PC-3 (cell line): Measurements from ENCODE around the gene HCN3. TPM values are rescaled to one million over a fixed set of nuclear protein-coding genes. Genes with fewer than 3 reads are reported as not detected.
A peak's percentile ranks its signal among the peaks of the same experiment; 100 is the strongest.

Experiments used
- ATAC-seq: fragments of 200-7000 bp; cut with Tn5 transposase; 2 replicates; pipeline ENCODE4 v1.9.1; 2020; ENCODE audit warnings: mild to moderate bottlenecking, moderate library complexity
- BruUV-seq: library from RNA; stranded (reverse); fragments of 400-500 nt; replicated peaks from 2 replicates; lab custom pipeline; 2021; lab: Mats Ljungman, UMichigan
- CTCF ChIA-PET: fragments of 300-600 bp; sonication (Branson Sonifier 250); formaldehyde crosslinking; loops from one replicate; lab custom pipeline; 2022; ENCODE audit warnings: antibody characterized with exemption; lab: Charles Lee
- POLR2A ChIA-PET: fragments of 300-600 bp; sonication (Branson Sonifier 250); formaldehyde crosslinking; loops from one replicate; lab custom pipeline; 2022; ENCODE audit warnings: antibody characterized with exemption; ENCODE audit not compliant: unreplicated experiment; lab: Charles Lee
- DNase-seq: peaks from one replicate; pipeline ENCODE4 v3.0.0-alpha.2; 2015
- H2AFZ ChIP-seq: fragments of 300-600 bp; sonication (generic); 2 replicates; pipeline ENCODE4 v1.6.0; 2016; ENCODE audit warnings: antibody characterized with exemption, low read length
- H3F3A ChIP-seq: fragments of 300-600 bp; sonication (generic); one replicate; pipeline ENCODE4 v1.6.0; 2017; ENCODE audit warnings: antibody characterized with exemption, low read length, control low read depth, mild to moderate bottlenecking; ENCODE audit not compliant: unreplicated experiment
- H3K27ac ChIP-seq: fragments of 300-600 bp; sonication (generic); 2 replicates; pipeline ENCODE4 v1.5.1; 2016; ENCODE audit warnings: mild to moderate bottlenecking, low read length
- H3K27me3 ChIP-seq: fragments of 300-600 bp; sonication (generic); 2 replicates; pipeline ENCODE4 v1.6.1; 2016; ENCODE audit warnings: low read length, mixed read lengths
- H3K36me3 ChIP-seq: fragments of 300-600 bp; sonication (generic); 2 replicates; pipeline ENCODE4 v1.6.1; 2016; ENCODE audit warnings: low read depth, mixed run types, low read length, mixed read lengths
- H3K4me1 ChIP-seq: fragments of 300-600 bp; sonication (generic); 2 replicates; pipeline ENCODE4 v1.5.1; 2016; ENCODE audit warnings: low read length; ENCODE audit not compliant: insufficient read depth
- H3K4me2 ChIP-seq: fragments of 300-600 bp; sonication (generic); 2 replicates; pipeline ENCODE4 v1.6.0; 2016; ENCODE audit warnings: low read length
- H3K4me3 ChIP-seq: fragments of 300-600 bp; sonication (generic); 2 replicates; pipeline ENCODE4 v1.5.1; 2016; ENCODE audit warnings: mild to moderate bottlenecking, low read length, mixed read lengths
- H3K79me2 ChIP-seq: fragments of 300-600 bp; sonication (generic); 2 replicates; pipeline ENCODE4 v1.6.1; 2017; ENCODE audit warnings: low read length, mixed read lengths
- H3K9ac ChIP-seq: fragments of 300-600 bp; sonication (generic); 2 replicates; pipeline ENCODE4 v1.6.0; 2016; ENCODE audit warnings: mild to moderate bottlenecking, low read length
- H3K9me2 ChIP-seq: fragments of 300-600 bp; sonication (generic); replicated peaks from 2 replicates; pipeline ENCODE4 v1.6.1; 2016; ENCODE audit warnings: mixed run types, low read length, mixed read lengths
- H3K9me3 ChIP-seq: fragments of 300-600 bp; sonication (generic); 2 replicates; pipeline ENCODE4 v1.6.1; 2016; ENCODE audit warnings: low read length, mixed read lengths
- H4K20me1 ChIP-seq: fragments of 300-600 bp; sonication (generic); 2 replicates; pipeline ENCODE4 v1.6.1; 2016; ENCODE audit warnings: low read length, mixed read lengths
- CTCF ChIP-seq: fragments of 300-600 bp; sonication (generic); conservative IDR thresholded peaks from 2 replicates; pipeline ENCODE4 v1.5.1; 2017; ENCODE audit warnings: antibody characterized with exemption, low read depth, mild to moderate bottlenecking, low read length
- EZH2 ChIP-seq: fragments of 300-600 bp; sonication (generic); IDR thresholded peaks from one replicate; pipeline ENCODE4 v1.6.1; 2017; ENCODE audit warnings: antibody characterized with exemption, mild to moderate bottlenecking, low read length; ENCODE audit not compliant: unreplicated experiment
- EZH2phosphoT487 ChIP-seq: fragments of 300-600 bp; sonication (generic); IDR thresholded peaks from 2 replicates; pipeline ENCODE4 v1.6.1; 2018; ENCODE audit warnings: mild to moderate bottlenecking, antibody characterized with exemption, low read length, borderline replicate concordance
- intact Hi-C: fragments of 100-400 bp; cut with micrococcal nuclease; formaldehyde crosslinking; loops from 2 replicates; pipeline ENCODE4 v1.9.0; 2023
- total RNA-seq: library from RNA; depleted of rRNA; stranded (reverse); fragments of >200 nt; gene quantifications from 2 replicates; pipeline ENCODE4 v1.2.3, GENCODE V29; 2014

Gene HCN3
- total RNA-seq, 1 experiment from 2014 or later, result 1.9 TPM

- no peak overlapping the region for H3K27ac ChIP-seq
- CTCF ChIA-PET, result interaction anchor here (0.9 kb wide), 1 partner anchor 10 kb away, joined by 3 read pairs; no protein-coding TSS in a partner anchor
- H3K4me3 ChIP-seq, result peak overlapping the region; percentile 47
- POLR2A ChIA-PET, result interaction anchor here (0.6 to 0.7 kb wide), 2 partner anchors 41 to 818 kb away, joined by 3 to 4 read pairs; no protein-coding TSS in a partner anchor
- H2AFZ ChIP-seq, result peak overlapping the region; percentile 40
- no peaks in the 10 kb centered on the region for H4K20me1 ChIP-seq
- BruUV-seq, result no TSS peak
- intact Hi-C loops, result loop anchor here (5.0 kb wide), 1 partner anchor 34 kb away; the partner anchor contains the start of genes MTX1 and THBS3
- peaks cover 5% of the 10 kb centered on the region; the same call in 1 of the 2 replicates for H3K36me3 ChIP-seq
- no peaks in the 10 kb centered on the region for H3K9me3 ChIP-seq
- peak; percentile 89 for DNase-seq
- H3K9ac ChIP-seq, result no peak overlapping the region
- ATAC-seq, result peak; percentile 26
- no peak for TF ChIP-seq CTCF
- no peak for TF ChIP-seq EZH2phosphoT487
- no peak for TF ChIP-seq EZH2
- H3K27me3 ChIP-seq, result no peaks in the 10 kb centered on the region
- no peaks in the 10 kb centered on the region for H3K9me2 ChIP-seq
- peak overlapping the region; percentile 71 for H3K4me2 ChIP-seq
- H3K4me1 ChIP-seq, result peaks cover 32% of the 10 kb centered on the region
- H3F3A ChIP-seq, result no peaks in the 10 kb centered on the region
- H3K79me2 ChIP-seq, result peaks cover 11% of the 10 kb centered on the region
These were observed 36.1 kb upstream of the HCN3 start for GRCh38 chr1:155241069-155241679.

DNA sequence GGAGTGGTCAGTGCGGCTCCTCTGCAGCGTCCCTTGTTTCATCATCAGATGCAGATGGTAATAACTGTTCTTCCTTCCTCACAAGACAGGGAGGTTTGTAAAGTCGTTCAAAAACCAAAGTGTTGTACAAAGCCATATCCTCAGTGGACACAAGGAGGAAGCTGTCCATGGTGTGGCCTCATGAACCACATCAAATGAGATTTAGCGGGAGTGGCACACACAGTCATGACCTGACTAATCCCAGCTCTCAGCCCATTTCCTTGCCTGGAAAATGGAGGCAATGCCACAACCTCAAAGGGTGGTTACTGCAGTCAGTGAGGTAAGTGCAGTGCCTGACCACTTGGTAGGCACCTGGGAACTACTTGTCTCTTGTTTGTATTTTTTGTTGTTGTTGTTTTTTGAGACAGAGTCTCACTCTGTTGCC is 35.4 kb upstream of the HCN3 start:
- TF ChIP-seq EZH2phosphoT487 (no peak), EZH2 (no peak), CTCF (no peak)
- Histone ChIP-seq H3K27me3 (no peaks in the 10 kb centered on the region), H3K4me3 (no peak overlapping the region), H3K9me2 (no peaks in the 10 kb centered on the region), H3K9me3 (no peaks in the 10 kb centered on the region), H4K20me1 (no peaks in the 10 kb centered on the region), H3K4me1 (peaks cover 29% of the 10 kb centered on the region), H3K36me3 (peaks cover 2% of the 10 kb centered on the region; the same call in 1 of the 2 replicates), H3K27ac (no peak overlapping the region), H3F3A (no peaks in the 10 kb centered on the region), H3K4me2 (peak overlapping the region; percentile 71; the same call in 1 of the 2 replicates), H3K9ac (no peak overlapping the region), H2AFZ (no peak overlapping the region), H3K79me2 (peaks cover 11% of the 10 kb centered on the region)
- CTCF ChIA-PET, result no interaction called here
- POLR2A ChIA-PET, result no interaction called here
- intact Hi-C loops, result loop anchor here (5.0 kb wide), 1 partner anchor 35 kb away; the partner anchor contains the start of genes MTX1 and THBS3
- DNase-seq (peak; percentile 45), ATAC-seq (no peak)
- BruUV-seq, result no TSS peak
